ENCODE measurements around the gene SLC5A3. TPM values are rescaled to one million over a fixed set of nuclear protein-coding genes. Genes with fewer than 3 reads are reported as not detected.
A peak's percentile ranks its signal among the peaks of the same experiment; 100 is the strongest.

Gene SLC5A3
- total RNA-seq, 3 donors from 2014 or later: 10.1 to 12.4 (median 11.6) TPM

GRCh38 chr21:34100790-34101189, 27.4 kb downstream of the SLC5A3 start:
- Mint-ChIP-seq H3K36me3 (ENCODE audit: insufficient read depth) (peaks cover 51% of the 10 kb centered on the region), H3K4me3 (no peak overlapping the region), H3K4me1 (ENCODE audit: low read depth) (peaks cover 68% of the 10 kb centered on the region), H3K9me3 (no peaks in the 10 kb centered on the region), H3K27me3 (ENCODE audit: low read depth) (no peaks in the 10 kb centered on the region)
- DNase-seq: no peak
- ATAC-seq: no peak

GRCh38 chr21:34105947-34106541, 32.7 kb downstream of the SLC5A3 start:
- Mint-ChIP-seq H3K4me3 (no peak overlapping the region), H3K9me3 (no peaks in the 10 kb centered on the region), H3K4me1 (ENCODE audit: low read depth) (peaks cover 64% of the 10 kb centered on the region), H3K27me3 (ENCODE audit: low read depth) (no peaks in the 10 kb centered on the region), H3K36me3 (ENCODE audit: insufficient read depth) (peaks cover 40% of the 10 kb centered on the region)
- DNase-seq (no peak), ATAC-seq (peak; percentile 81 to 85)

GRCh38 chr21:34107606-34108005, 34.2 kb downstream of the SLC5A3 start:
- ATAC-seq (no peak), DNase-seq (no peak)
- Mint-ChIP-seq H3K9me3 (no peaks in the 10 kb centered on the region), H3K4me1 (ENCODE audit: low read depth) (peaks cover 66% of the 10 kb centered on the region), H3K36me3 (ENCODE audit: insufficient read depth) (peaks cover 34% of the 10 kb centered on the region), H3K27me3 (ENCODE audit: low read depth) (no peaks in the 10 kb centered on the region), H3K4me3 (no peak overlapping the region)

- H3K9me3 Mint-ChIP-seq: no peaks in the 10 kb centered on the region
- H3K27me3 Mint-ChIP-seq (ENCODE audit: low read depth): no peaks in the 10 kb centered on the region
- ATAC-seq (no peak), DNase-seq (no peak)
- H3K36me3 Mint-ChIP-seq (ENCODE audit: insufficient read depth): peaks cover 29% of the 10 kb centered on the region
- no peak overlapping the region for H3K4me3 Mint-ChIP-seq
- H3K4me1 Mint-ChIP-seq (ENCODE audit: low read depth): peaks cover 66% of the 10 kb centered on the region
Measured at GRCh38 chr21:34109075-34109474, 35.7 kb downstream of the SLC5A3 start.

- DNase-seq (no peak), ATAC-seq (no peak)
- H3K4me3 Mint-ChIP-seq: no peak overlapping the region
- no peaks in the 10 kb centered on the region for H3K9me3 Mint-ChIP-seq
- peaks cover 69% of the 10 kb centered on the region for H3K4me1 Mint-ChIP-seq (ENCODE audit: low read depth)
- peaks cover 30% of the 10 kb centered on the region for H3K36me3 Mint-ChIP-seq (ENCODE audit: insufficient read depth)
- H3K27me3 Mint-ChIP-seq (ENCODE audit: low read depth): no peaks in the 10 kb centered on the region
Measured at GRCh38 chr21:34110594-34111202, 37.3 kb downstream of the SLC5A3 start.

- DNase-seq: no peak
- Mint-ChIP-seq H3K4me1 (ENCODE audit: low read depth) (peaks cover 55% of the 10 kb centered on the region), H3K27me3 (ENCODE audit: low read depth) (no peaks in the 10 kb centered on the region), H3K9me3 (no peaks in the 10 kb centered on the region), H3K36me3 (ENCODE audit: insufficient read depth) (peaks cover 31% of the 10 kb centered on the region), H3K4me3 (no peak overlapping the region)
- no peak for ATAC-seq
Measured at GRCh38 chr21:34112316-34113033, 39.1 kb downstream of the SLC5A3 start.

- peaks cover 53% of the 10 kb centered on the region for H3K4me1 Mint-ChIP-seq (ENCODE audit: low read depth)
- H3K36me3 Mint-ChIP-seq (ENCODE audit: insufficient read depth): peaks cover 29% of the 10 kb centered on the region
- no peaks in the 10 kb centered on the region for H3K9me3 Mint-ChIP-seq
- ATAC-seq (no peak), DNase-seq (no peak)
- H3K4me3 Mint-ChIP-seq: no peak overlapping the region
- H3K27me3 Mint-ChIP-seq (ENCODE audit: low read depth): no peaks in the 10 kb centered on the region
Measured at GRCh38 chr21:34113842-34114241, 40.5 kb downstream of the SLC5A3 start.

- ATAC-seq: no peak
- Mint-ChIP-seq H3K9me3 (no peaks in the 10 kb centered on the region), H3K36me3 (ENCODE audit: insufficient read depth) (peaks cover 21% of the 10 kb centered on the region), H3K4me1 (ENCODE audit: low read depth) (peaks cover 50% of the 10 kb centered on the region), H3K4me3 (no peak overlapping the region), H3K27me3 (ENCODE audit: low read depth) (no peaks in the 10 kb centered on the region)
- no peak for DNase-seq
Measured at GRCh38 chr21:34115160-34115559, 41.8 kb downstream of the SLC5A3 start.

- H3K4me3 Mint-ChIP-seq: no peak overlapping the region
- H3K4me1 Mint-ChIP-seq (ENCODE audit: low read depth): peaks cover 45% of the 10 kb centered on the region
- ATAC-seq (no peak), DNase-seq (no peak)
- no peaks in the 10 kb centered on the region for H3K9me3 Mint-ChIP-seq
- peaks cover 25% of the 10 kb centered on the region for H3K36me3 Mint-ChIP-seq (ENCODE audit: insufficient read depth)
- no peaks in the 10 kb centered on the region for H3K27me3 Mint-ChIP-seq (ENCODE audit: low read depth)
Measured at GRCh38 chr21:34116569-34116968, 43.2 kb downstream of the SLC5A3 start.

- ATAC-seq (no peak), DNase-seq (no peak)
- Mint-ChIP-seq H3K4me1 (ENCODE audit: low read depth) (peaks cover 38% of the 10 kb centered on the region), H3K27me3 (ENCODE audit: low read depth) (no peaks in the 10 kb centered on the region), H3K36me3 (ENCODE audit: insufficient read depth) (peaks cover 33% of the 10 kb centered on the region), H3K9me3 (no peaks in the 10 kb centered on the region), H3K4me3 (no peak overlapping the region)
Measured at GRCh38 chr21:34120867-34121266, 47.5 kb downstream of the SLC5A3 start.

- DNase-seq: no peak
- no peak for ATAC-seq
- no peaks in the 10 kb centered on the region for H3K9me3 Mint-ChIP-seq
- H3K4me3 Mint-ChIP-seq: no peak overlapping the region
- no peaks in the 10 kb centered on the region for H3K27me3 Mint-ChIP-seq (ENCODE audit: low read depth)
- H3K4me1 Mint-ChIP-seq (ENCODE audit: low read depth): peaks cover 46% of the 10 kb centered on the region
- peaks cover 32% of the 10 kb centered on the region for H3K36me3 Mint-ChIP-seq (ENCODE audit: insufficient read depth)
Measured at GRCh38 chr21:34122047-34122446, 48.7 kb downstream of the SLC5A3 start.

Other genes with a start within 250 kb of the SLC5A3 start
- gene ATP5PO, start 157.8 kb upstream of the SLC5A3 start, total RNA-seq: 100 to 1,000 TPM; 135 to 179 (median 176) TPM
- gene MRPS6, start within 50 bp of the SLC5A3 start, total RNA-seq: 10 to 100 TPM; 89.8 to 98.8 (median 98.6) TPM